Spleen (tissue), 7 donors: ENCODE measurements around the gene RAP1GAP.

ENCODE experiments used
- POLR2A ChIP-seq, 3 donors: fragments of 450-650 bp; IDR thresholded peaks; one replicate each; pipeline ENCODE4 v1.5.1; 2017; ENCODE audit warnings: antibody characterized with exemption in 3 of 3, mild to moderate bottlenecking in 1 of 3
- POLR2AphosphoS5 ChIP-seq, 3 donors: sonication (generic); formaldehyde crosslinking; IDR thresholded peaks; one replicate each; pipeline ENCODE4 v1.5.1; 2017; ENCODE audit warnings: antibody characterized with exemption in 3 of 3
- TF ChIP-seq, protein P1 (sequence below), 11 experiments: fragments of 200-600 bp in 7 of 11; fragments of 450-650 bp in 4 of 11; sonication (generic) in 4 of 11; IDR thresholded peaks in 8 of 11; conservative IDR thresholded peaks in 3 of 11; 1 replicate in 7 of 11; 2 replicates in 4 of 11; pipeline versions ENCODE4 v1.4.0 to v1.8.0; 2016 to 2021; ENCODE audit warnings: antibody characterized with exemption in 11 of 11, inconsistent platforms in 4 of 11, mild to moderate bottlenecking in 1 of 11
- donor health status: DM: no; HTN: no; CAD: no; lungs with moderate emphysema.
- donor health status: DM: no; HTN: no; CAD: no.
- donor health status: DM: no; HTN: no; CAD: no.

DNA sequence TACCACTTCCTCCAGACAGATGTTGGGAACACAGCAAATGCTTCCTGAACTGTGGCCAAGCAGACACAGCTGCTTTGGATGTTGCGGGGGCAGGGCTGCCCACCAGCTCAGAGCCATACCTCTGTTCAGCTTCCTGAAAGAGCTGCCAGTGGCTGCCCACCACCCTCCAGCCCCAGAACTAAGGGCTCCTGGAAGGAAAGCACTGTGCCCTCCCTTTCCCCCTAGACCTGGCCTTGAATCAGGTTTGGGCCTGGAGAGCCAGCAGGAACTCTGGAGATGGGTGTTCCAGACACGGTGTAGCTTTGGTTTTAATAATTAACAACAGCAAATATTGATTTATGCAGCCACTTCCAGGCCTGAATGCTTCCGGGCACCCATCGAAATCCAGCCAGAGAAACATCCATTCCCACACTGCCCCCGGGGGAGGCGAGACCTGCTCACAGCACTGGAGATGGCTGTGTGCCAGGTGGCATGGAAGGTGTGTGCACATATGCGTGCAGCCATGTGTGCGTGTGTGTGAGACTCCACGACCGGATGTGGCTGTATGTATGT, 45.7 kb downstream of the RAP1GAP start:
- TF ChIP-seq, protein P1, sequence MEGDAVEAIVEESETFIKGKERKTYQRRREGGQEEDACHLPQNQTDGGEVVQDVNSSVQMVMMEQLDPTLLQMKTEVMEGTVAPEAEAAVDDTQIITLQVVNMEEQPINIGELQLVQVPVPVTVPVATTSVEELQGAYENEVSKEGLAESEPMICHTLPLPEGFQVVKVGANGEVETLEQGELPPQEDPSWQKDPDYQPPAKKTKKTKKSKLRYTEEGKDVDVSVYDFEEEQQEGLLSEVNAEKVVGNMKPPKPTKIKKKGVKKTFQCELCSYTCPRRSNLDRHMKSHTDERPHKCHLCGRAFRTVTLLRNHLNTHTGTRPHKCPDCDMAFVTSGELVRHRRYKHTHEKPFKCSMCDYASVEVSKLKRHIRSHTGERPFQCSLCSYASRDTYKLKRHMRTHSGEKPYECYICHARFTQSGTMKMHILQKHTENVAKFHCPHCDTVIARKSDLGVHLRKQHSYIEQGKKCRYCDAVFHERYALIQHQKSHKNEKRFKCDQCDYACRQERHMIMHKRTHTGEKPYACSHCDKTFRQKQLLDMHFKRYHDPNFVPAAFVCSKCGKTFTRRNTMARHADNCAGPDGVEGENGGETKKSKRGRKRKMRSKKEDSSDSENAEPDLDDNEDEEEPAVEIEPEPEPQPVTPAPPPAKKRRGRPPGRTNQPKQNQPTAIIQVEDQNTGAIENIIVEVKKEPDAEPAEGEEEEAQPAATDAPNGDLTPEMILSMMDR (IDR thresholded peaks at IDR 0.05 in 8 of 11, conservative IDR thresholded peaks at IDR 0.05 in 3 of 11), result no peak
- TF ChIP-seq POLR2A (IDR thresholded peaks at IDR 0.05) (no peak), POLR2AphosphoS5 (IDR thresholded peaks at IDR 0.05) (no peak)
